C4-2B (cell line): ENCODE results near the gene FLNC.

Experiments used
- CTCF ChIP-seq: fragments of 450-650 bp; conservative IDR thresholded peaks from 2 replicates; pipeline ENCODE4 v1.5.1; 2017; ENCODE audit warnings: mild to moderate bottlenecking
- ZFX ChIP-seq: fragments of 450-650 bp; IDR thresholded peaks from 2 replicates; pipeline ENCODE4 v1.6.1; 2017

GRCh38 chr7:128856001-128856718 is 26.0 kb downstream of the FLNC start:
- TF ChIP-seq CTCF (no peak), ZFX (no peak)
